CD4-positive, alpha-beta T cell treated with Interleukin-1 beta for 1 hour (primary cell): ENCODE data around the gene OBSCN.

ENCODE experiments used
- DNase-seq, 2 donors: peaks; one replicate each; pipeline ENCODE4 v3.0.0-alpha.2; 2020 to 2022

The OBSCN gene

GRCh38 chr1:228293816-228294500, 86.1 kb downstream of the OBSCN start:
- DNase-seq, result no peak

GRCh38 chr1:228294717-228295116, 86.9 kb downstream of the OBSCN start:
- DNase-seq, result no peak

GRCh38 chr1:228295201-228295600, 87.4 kb downstream of the OBSCN start:
- no peak for DNase-seq

GRCh38 chr1:228295981-228296380, 88.1 kb downstream of the OBSCN start:
- DNase-seq, result no peak

- no peak for DNase-seq
Measured at GRCh38 chr1:228297242-228297641, 89.4 kb downstream of the OBSCN start.

GRCh38 chr1:228297822-228298221, 90.0 kb downstream of the OBSCN start:
- no peak for DNase-seq

- no peak for DNase-seq
Measured at GRCh38 chr1:228298471-228298870, 90.6 kb downstream of the OBSCN start.

- DNase-seq, result no peak
Measured at GRCh38 chr1:228299211-228299610, 91.4 kb downstream of the OBSCN start.

- no peak for DNase-seq
Measured at GRCh38 chr1:228299901-228300300, 92.1 kb downstream of the OBSCN start.

- DNase-seq, result no peak
Measured at GRCh38 chr1:228302086-228302485, 94.2 kb downstream of the OBSCN start.

- DNase-seq, result no peak
Measured at GRCh38 chr1:228303596-228303995, 95.8 kb downstream of the OBSCN start.

- no peak for DNase-seq
Measured at GRCh38 chr1:228304225-228304624, 96.4 kb downstream of the OBSCN start.

GRCh38 chr1:228304766-228305395, 97.0 kb downstream of the OBSCN start:
- no peak for DNase-seq

- no peak for DNase-seq
Measured at GRCh38 chr1:228305721-228306152, 97.9 kb downstream of the OBSCN start.

- no peak for DNase-seq
Measured at GRCh38 chr1:228306275-228307217, 98.7 kb downstream of the OBSCN start.

GRCh38 chr1:228307218-228308023, 99.6 kb downstream of the OBSCN start:
- DNase-seq, result no peak

- DNase-seq, result no peak
Measured at GRCh38 chr1:228308085-228308601, 100.3 kb downstream of the OBSCN start.

- DNase-seq, result no peak
Measured at GRCh38 chr1:228308628-228309325, 100.9 kb downstream of the OBSCN start.

GRCh38 chr1:228309326-228310067, 101.7 kb downstream of the OBSCN start:
- DNase-seq, result no peak

GRCh38 chr1:228310162-228310792, 102.4 kb downstream of the OBSCN start:
- no peak for DNase-seq

GRCh38 chr1:228311091-228311490, 103.2 kb downstream of the OBSCN start:
- DNase-seq, result no peak
